HCT116 (cell line): ENCODE results near the gene MMD. TPM values are rescaled to one million over a fixed set of nuclear protein-coding genes. Genes with fewer than 3 reads are reported as not detected.
A peak's percentile ranks its signal among the peaks of the same experiment; 100 is the strongest.

ENCODE experiments used
- ATAC-seq: fragments of 200-7000 bp; cut with Tn5 transposase; 2 replicates; pipeline ENCODE4 v1.9.1; 2020; ENCODE audit warnings: mild to moderate bottlenecking, moderate library complexity
- BruUV-seq: library from RNA; stranded (reverse); fragments of 400-500 nt; replicated peaks from 2 replicates; lab custom pipeline; 2021; lab: Mats Ljungman, UMichigan
- CTCF ChIA-PET: fragments of 300-600 bp; sonication (Branson Sonifier 250); formaldehyde crosslinking; loops from one replicate; lab custom pipeline; 2021; ENCODE audit warnings: antibody characterized with exemption; lab: Charles Lee
- POLR2A ChIA-PET: fragments of 300-600, 350-600 bp; sonication (Branson Sonifier 250); formaldehyde crosslinking; loops from one replicate; lab custom pipeline; 2021; ENCODE audit warnings: antibody characterized with exemption; lab: Charles Lee
- RAD21 ChIA-PET, 2 experiments: fragments of 300-600 bp; sonication (Branson Sonifier 250); formaldehyde crosslinking; loops; one replicate each; lab custom pipeline; 2023; ENCODE audit warnings: low total read pairs in 2 of 2; ENCODE audit not compliant: uncharacterized antibody in 2 of 2, unreplicated experiment in 2 of 2, low non-redundant PET in 1 of 2; lab: Charles Lee
- DNase-seq: peaks from one replicate; pipeline ENCODE4 v3.0.0-alpha.2; 2010; ENCODE audit warnings: low read depth, low spot score
- H2AFZ ChIP-seq: fragments of 200-600 bp; shearing (Covaris generic), sonication (generic); 2 replicates; pipeline ENCODE4 v1.6.1; 2017; ENCODE audit warnings: low read depth, mixed run types, mixed read lengths, antibody characterized with exemption, low read length; ENCODE audit not compliant: poor library complexity, severe bottlenecking
- H3K27ac ChIP-seq: 2 replicates; pipeline ENCODE4 v1.5.1; 2012; ENCODE audit warnings: low read depth, low read length
- H3K27me3 ChIP-seq: fragments of 200-600 bp; sonication (generic); 2 replicates; pipeline ENCODE4 v1.6.1; 2016; ENCODE audit warnings: mixed run types, low read length, mixed read lengths; ENCODE audit not compliant: insufficient read depth
- H3K36me3 ChIP-seq, 2 experiments: fragments of 200-500 bp in 1 of 2; fragments of 200-600 bp in 1 of 2; sonication (Bioruptor generic) in 1 of 2; sonication (generic) in 1 of 2; 2 replicates each; pipeline versions ENCODE4 v1.5.1 to v1.6.1; 2014 to 2016; ENCODE audit warnings: low read length in 2 of 2, inconsistent platforms in 1 of 2, mixed read lengths in 1 of 2, mixed run types in 1 of 2; ENCODE audit not compliant: insufficient read depth in 2 of 2, control insufficient read depth in 1 of 2
- H3K4me1 ChIP-seq, 2 experiments: fragments of 200-600 bp in 1 of 2; sonication (generic) in 1 of 2; 2 replicates each; pipeline versions ENCODE4 v1.5.1 to v1.6.1; 2012 to 2017; ENCODE audit warnings: low read length in 2 of 2, inconsistent platforms in 1 of 2, mild to moderate bottlenecking in 1 of 2, mixed read lengths in 1 of 2, mixed run types in 1 of 2, moderate library complexity in 1 of 2; ENCODE audit not compliant: insufficient read depth in 2 of 2, control insufficient read depth in 1 of 2
- H3K4me2 ChIP-seq: fragments of 200-600 bp; sonication (generic); 2 replicates; pipeline ENCODE4 v1.6.1; 2017; ENCODE audit warnings: mixed run types, low read length, mixed read lengths
- H3K4me3 ChIP-seq, 2 experiments: fragments of 200-600 bp in 1 of 2; sonication (generic) in 1 of 2; replicated peaks in 1 of 2; 2 replicates each; pipeline ENCODE4 v1.5.1; 2011 to 2016; ENCODE audit warnings: low read length in 2 of 2, control low read depth in 1 of 2, low read depth in 1 of 2, mild to moderate bottlenecking in 1 of 2, mixed read lengths in 1 of 2, mixed run types in 1 of 2
- H3K79me2 ChIP-seq: fragments of 200-600 bp; sonication (generic); 2 replicates; pipeline ENCODE4 v1.6.1; 2017; ENCODE audit warnings: mild to moderate bottlenecking, mixed run types, low read length, moderate library complexity, mixed read lengths; ENCODE audit not compliant: insufficient read depth
- H3K9ac ChIP-seq: fragments of 200-600 bp; sonication (generic); 2 replicates; pipeline ENCODE4 v1.6.1; 2016; ENCODE audit warnings: low read length, mixed read lengths
- H3K9me2 ChIP-seq: fragments of 200-600 bp; sonication (generic), shearing (Covaris generic); 2 replicates; pipeline ENCODE4 v1.6.1; 2017; ENCODE audit warnings: mixed run types, mild to moderate bottlenecking, moderate library complexity; ENCODE audit not compliant: insufficient read depth
- H3K9me3 ChIP-seq, 2 experiments: fragments of 200-500 bp in 1 of 2; fragments of 200-600 bp in 1 of 2; sonication (Bioruptor generic) in 1 of 2; sonication (generic) in 1 of 2; 2 replicates each; pipeline ENCODE4 v1.6.1; 2014 to 2017; ENCODE audit warnings: low read length in 2 of 2, mixed read lengths in 2 of 2, inconsistent platforms in 1 of 2, low read depth in 1 of 2, mild to moderate bottlenecking in 1 of 2, mixed run types in 1 of 2, moderate library complexity in 1 of 2; ENCODE audit not compliant: control insufficient read depth in 1 of 2, insufficient read depth in 1 of 2
- H4K20me1 ChIP-seq: fragments of 200-600 bp; sonication (generic), shearing (Covaris generic); 2 replicates; pipeline ENCODE4 v1.6.1; 2017; ENCODE audit warnings: mixed run types, mild to moderate bottlenecking, moderate library complexity; ENCODE audit not compliant: insufficient read depth
- CBX3 ChIP-seq: IDR thresholded peaks from 2 replicates; pipeline ENCODE4 v1.6.1; 2012; ENCODE audit warnings: low read depth
- EZH2 ChIP-seq: fragments of 200-600 bp; sonication (generic); IDR thresholded peaks from 2 replicates; pipeline ENCODE4 v1.6.1; 2017; ENCODE audit warnings: antibody characterized with exemption, mixed run types
- EZH2phosphoT487 ChIP-seq: fragments of 200-600 bp; IDR thresholded peaks from 2 replicates; pipeline ENCODE4 v1.6.1; 2018; ENCODE audit warnings: antibody characterized with exemption, borderline replicate concordance
- FOSL1 ChIP-seq: IDR thresholded peaks from 2 replicates; pipeline ENCODE4 v1.6.1; 2012; ENCODE audit warnings: low read depth
- JUND ChIP-seq: IDR thresholded peaks from 2 replicates; pipeline ENCODE4 v1.6.1; 2012
- RAD21 ChIP-seq: IDR thresholded peaks from 2 replicates; pipeline ENCODE4 v1.6.1; 2012; ENCODE audit warnings: low read depth, mild to moderate bottlenecking
- SP1 ChIP-seq: IDR thresholded peaks from 2 replicates; pipeline ENCODE4 v1.6.1; 2012; ENCODE audit warnings: low read depth
- SRF ChIP-seq: IDR thresholded peaks from 2 replicates; pipeline ENCODE4 v1.6.1; 2012; ENCODE audit warnings: low read depth
- intact Hi-C: fragments of 100-400 bp; cut with micrococcal nuclease; formaldehyde crosslinking; loops from 2 replicates; pipeline ENCODE4 v1.10.0; 2022
- total RNA-seq: library from RNA; stranded (reverse); gene quantifications from one replicate; pipeline ENCODE4 v1.2.1, GENCODE V29; 2021; ENCODE audit not compliant: unreplicated experiment

The MMD gene
- total RNA-seq, 1 experiment from 2014 or later = 21.3 TPM

DNA sequence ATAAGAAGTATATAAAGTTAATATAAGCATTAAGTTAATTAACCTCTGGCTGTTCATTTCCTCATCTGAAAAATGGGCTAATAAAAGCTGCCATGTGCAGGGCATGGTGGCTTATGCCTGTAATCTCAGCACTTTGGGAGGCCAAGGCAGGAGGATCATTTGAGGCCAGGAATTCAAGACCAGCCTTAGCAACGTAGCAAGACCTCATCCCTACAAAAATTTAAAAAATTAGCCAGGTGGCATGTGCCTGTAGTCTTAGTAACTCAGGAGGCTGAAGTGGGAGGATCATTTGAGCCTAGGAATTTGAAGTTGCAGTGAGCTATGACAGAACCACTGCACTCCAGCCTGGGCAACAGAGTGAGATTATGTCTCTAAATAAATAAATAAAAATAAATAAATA lies 40.6 kb upstream of the MMD start:
- Histone ChIP-seq H2AFZ (no peak overlapping the region), H3K27me3 (no peaks in the 10 kb centered on the region), H3K27ac (no peak overlapping the region), H3K79me2 (no peaks in the 10 kb centered on the region), H3K4me1 (peaks cover 0 to 18% of the 10 kb centered on the region in 2 experiments; a peak in 3 of 4 replicates), H3K9ac (no peak overlapping the region)
- POLR2A ChIA-PET = no interaction called here
- DNase-seq (no peak), ATAC-seq (no peak)
- BruUV-seq = no TSS peak
- TF ChIP-seq RAD21 = no peak
- no peak for TF ChIP-seq CBX3
- no peak for TF ChIP-seq EZH2
- TF ChIP-seq SRF = no peak
- no peak for TF ChIP-seq FOSL1
- TF ChIP-seq, all 23 proteins: peak for 0
- Histone ChIP-seq H3K36me3 (no peaks in the 10 kb centered on the region), H3K9me2 (no peaks in the 10 kb centered on the region), H4K20me1 (no peaks in the 10 kb centered on the region), H3K4me3 (no peak overlapping the region), H3K4me2 (no peak overlapping the region), H3K9me3 (no peaks in the 10 kb centered on the region)
- ChIA-PET RAD21 (no interaction called here), CTCF (no interaction called here)
- intact Hi-C loops = no loop called here

DNA sequence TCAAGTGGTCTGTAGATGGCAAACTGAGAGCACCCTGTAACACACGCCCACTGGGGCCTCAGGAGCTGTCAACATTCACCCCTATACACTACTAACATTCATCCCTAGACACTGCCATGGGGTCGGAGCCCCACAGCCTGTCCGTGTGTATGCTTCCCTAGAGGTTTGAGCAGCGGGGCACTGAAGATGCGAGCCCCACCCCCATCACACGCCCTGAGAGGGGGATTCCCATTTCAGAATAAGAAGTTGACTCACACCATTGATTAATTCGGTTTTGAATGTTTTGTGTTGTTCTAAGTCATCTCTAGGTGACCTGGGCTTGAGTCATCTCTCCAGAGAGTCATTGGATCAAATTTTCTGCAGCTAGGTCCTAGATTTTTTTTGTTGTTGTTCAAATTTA lies 37.3 kb upstream of the MMD start:
- Histone ChIP-seq H3K4me2 (peak overlapping the region; percentile 38), H4K20me1 (no peaks in the 10 kb centered on the region), H3K4me3 (no peak overlapping the region), H2AFZ (no peak overlapping the region), H3K4me1 (peaks cover 0 to 18% of the 10 kb centered on the region in 2 experiments; a peak in 3 of 4 replicates), H3K9me3 (no peaks in the 10 kb centered on the region), H3K36me3 (no peaks in the 10 kb centered on the region), H3K9ac (no peak overlapping the region), H3K27me3 (no peaks in the 10 kb centered on the region), H3K27ac (no peak overlapping the region), H3K79me2 (no peaks in the 10 kb centered on the region), H3K9me2 (no peaks in the 10 kb centered on the region)
- intact Hi-C loops = no loop called here
- ATAC-seq = peak; percentile 65
- peak; percentile 49 for DNase-seq
- CTCF ChIA-PET = no interaction called here
- POLR2A ChIA-PET = no interaction called here
- no peak for TF ChIP-seq EZH2phosphoT487
- peak; percentile 53; the same call in 1 of the 2 replicates for TF ChIP-seq SP1
- peak; percentile 66 for TF ChIP-seq JUND
- peak; percentile 84 for TF ChIP-seq FOSL1
- BruUV-seq = no TSS peak
- RAD21 ChIA-PET = no interaction called here
